HEK293 (cell line): Measurements from ENCODE around the gene IL11RA.

Source experiments
- CTCF ChIA-PET: fragments of 350-600 bp; formaldehyde crosslinking; extraction: SDS; loops from one replicate; lab custom pipeline; 2021; ENCODE audit warnings: antibody characterized with exemption; lab: Yijun Ruan, JAX
- POLR2A ChIA-PET: fragments of 300-600 bp; formaldehyde crosslinking; extraction: SDS; loops from one replicate; lab custom pipeline; 2020; ENCODE audit warnings: antibody characterized with exemption, inconsistent platforms; lab: Yijun Ruan, JAX
- H3K27ac ChIP-seq: fragments of 200-500 bp; sonication (Bioruptor generic); 2 replicates; pipeline ENCODE4 v1.5.1; 2014; ENCODE audit warnings: low read depth, low read length, control low read depth, inconsistent platforms; ENCODE audit errors: extremely low read depth
- H3K36me3 ChIP-seq, 2 experiments: fragments of 200-500 bp in 1 of 2; sonication (Bioruptor generic) in 1 of 2; 1 replicate in 1 of 2; 2 replicates in 1 of 2; pipeline ENCODE4 v1.5.1; 2014 to 2017; ENCODE audit warnings: inconsistent platforms in 2 of 2, low read length in 2 of 2; ENCODE audit not compliant: control insufficient read depth in 2 of 2, insufficient read depth in 1 of 2
- H3K4me1 ChIP-seq: fragments of 200-500 bp; sonication (Bioruptor generic); 2 replicates; pipeline ENCODE4 v1.5.1; 2014; ENCODE audit warnings: mild to moderate bottlenecking, low read length, inconsistent platforms; ENCODE audit not compliant: control insufficient read depth, insufficient read depth
- H3K4me3 ChIP-seq: 2 replicates; pipeline ENCODE4 v1.5.1; 2011; ENCODE audit warnings: low read depth, mild to moderate bottlenecking, control low read depth, low read length, moderate library complexity
- H3K9me3 ChIP-seq: fragments of 200-500 bp; sonication (Bioruptor generic); 2 replicates; pipeline ENCODE4 v1.5.1; 2014; ENCODE audit warnings: low read depth, low read length, inconsistent platforms; ENCODE audit not compliant: control insufficient read depth, insufficient read depth
- AEBP2 ChIP-seq: fragments of 450-650 bp; formaldehyde crosslinking; IDR thresholded peaks from 2 replicates; pipeline ENCODE4 v1.5.1; 2016; ENCODE audit warnings: missing biosample characterization, missing genetic modification characterization, borderline replicate concordance
- GLIS1 ChIP-seq: fragments of 450-650 bp; formaldehyde crosslinking; IDR thresholded peaks from 2 replicates; pipeline ENCODE4 v1.5.1; 2016; ENCODE audit warnings: missing biosample characterization, missing genetic modification characterization
- REPIN1 ChIP-seq: fragments of 450-650 bp; formaldehyde crosslinking; IDR thresholded peaks from 2 replicates; pipeline ENCODE4 v1.5.1; 2017; ENCODE audit warnings: missing biosample characterization, missing genetic modification characterization, low read depth
- SP2 ChIP-seq: fragments of 450-650 bp; formaldehyde crosslinking; IDR thresholded peaks from 2 replicates; pipeline ENCODE4 v1.5.1; 2016; ENCODE audit warnings: missing biosample characterization, missing genetic modification characterization
- YY1 ChIP-seq: fragments of 450-650 bp; formaldehyde crosslinking; IDR thresholded peaks from 2 replicates; pipeline ENCODE4 v1.5.1; 2018; ENCODE audit warnings: missing biosample characterization, missing genetic modification characterization
- ZBTB21 ChIP-seq: fragments of 450-650 bp; formaldehyde crosslinking; IDR thresholded peaks from 2 replicates; pipeline ENCODE4 v1.5.1; 2017; ENCODE audit warnings: missing biosample characterization, missing genetic modification characterization
- ZFHX2 ChIP-seq: fragments of 450-650 bp; formaldehyde crosslinking; conservative IDR thresholded peaks from 2 replicates; pipeline ENCODE4 v1.5.1; 2016; ENCODE audit warnings: missing biosample characterization, missing genetic modification characterization
- ZFP69B ChIP-seq: fragments of 450-650 bp; formaldehyde crosslinking; IDR thresholded peaks from 2 replicates; pipeline ENCODE4 v1.5.1; 2016; ENCODE audit warnings: missing biosample characterization, missing genetic modification characterization
- ZNF202 ChIP-seq: fragments of 450-650 bp; formaldehyde crosslinking; IDR thresholded peaks from 2 replicates; pipeline ENCODE4 v1.5.1; 2016; ENCODE audit warnings: missing biosample characterization, missing genetic modification characterization, borderline replicate concordance
- ZNF266 ChIP-seq: fragments of 450-650 bp; formaldehyde crosslinking; IDR thresholded peaks from 2 replicates; pipeline ENCODE4 v1.5.1; 2016; ENCODE audit warnings: missing biosample characterization, missing genetic modification characterization, low read depth
- ZNF274 ChIP-seq, 2 experiments: fragments of 200-500 bp in 1 of 2; fragments of 450-650 bp in 1 of 2; sonication (Bioruptor generic) in 1 of 2; formaldehyde crosslinking in 1 of 2; IDR thresholded peaks; 2 replicates each; pipeline versions ENCODE4 v1.5.1 to v1.6.1; 2014 to 2016; ENCODE audit warnings: borderline replicate concordance in 1 of 2, inconsistent platforms in 1 of 2, low read length in 1 of 2, missing biosample characterization in 1 of 2, missing genetic modification characterization in 1 of 2
- ZNF280D ChIP-seq: fragments of 450-650 bp; formaldehyde crosslinking; IDR thresholded peaks from 2 replicates; pipeline ENCODE4 v1.5.1; 2016; ENCODE audit warnings: missing biosample characterization, missing genetic modification characterization
- ZNF398 ChIP-seq: fragments of 450-650 bp; formaldehyde crosslinking; IDR thresholded peaks from 2 replicates; pipeline ENCODE4 v1.5.1; 2017; ENCODE audit warnings: missing biosample characterization, missing genetic modification characterization
- ZNF449 ChIP-seq: fragments of 450-650 bp; formaldehyde crosslinking; IDR thresholded peaks from 2 replicates; pipeline ENCODE4 v1.5.1; 2017; ENCODE audit warnings: missing biosample characterization, mild to moderate bottlenecking, missing genetic modification characterization, moderate library complexity
- ZNF473 ChIP-seq: fragments of 450-650 bp; formaldehyde crosslinking; IDR thresholded peaks from 2 replicates; pipeline ENCODE4 v1.5.1; 2017; ENCODE audit warnings: missing biosample characterization, missing genetic modification characterization
- ZNF514 ChIP-seq: fragments of 450-650 bp; formaldehyde crosslinking; IDR thresholded peaks from 2 replicates; pipeline ENCODE4 v1.5.1; 2016; ENCODE audit warnings: missing biosample characterization, missing genetic modification characterization
- ZNF561 ChIP-seq: fragments of 450-650 bp; IDR thresholded peaks from 2 replicates; pipeline ENCODE4 v1.5.1; 2018; ENCODE audit warnings: missing biosample characterization, missing genetic modification characterization, borderline replicate concordance
- ZNF580 ChIP-seq: fragments of 450-650 bp; formaldehyde crosslinking; IDR thresholded peaks from 2 replicates; pipeline ENCODE4 v1.5.1; 2016; ENCODE audit warnings: missing biosample characterization, missing genetic modification characterization
- ZNF664 ChIP-seq: fragments of 450-650 bp; formaldehyde crosslinking; IDR thresholded peaks from 2 replicates; pipeline ENCODE4 v1.5.1; 2016; ENCODE audit warnings: missing biosample characterization, missing genetic modification characterization
- ZNF701 ChIP-seq: fragments of 450-650 bp; formaldehyde crosslinking; IDR thresholded peaks from 2 replicates; pipeline ENCODE4 v1.5.1; 2016; ENCODE audit warnings: missing biosample characterization, missing genetic modification characterization
- ZNF785 ChIP-seq: fragments of 450-650 bp; formaldehyde crosslinking; IDR thresholded peaks from 2 replicates; pipeline ENCODE4 v1.5.1; 2016; ENCODE audit warnings: missing biosample characterization, missing genetic modification characterization
- ZNF791 ChIP-seq: fragments of 450-650 bp; formaldehyde crosslinking; IDR thresholded peaks from 2 replicates; pipeline ENCODE4 v1.5.1; 2016; ENCODE audit warnings: missing biosample characterization, missing genetic modification characterization
- ZSCAN5A ChIP-seq: fragments of 450-650 bp; formaldehyde crosslinking; IDR thresholded peaks from 2 replicates; pipeline ENCODE4 v1.5.1; 2016; ENCODE audit warnings: missing biosample characterization, missing genetic modification characterization

Gene IL11RA

GRCh38 chr9:34606190-34606589, 45.8 kb upstream of the IL11RA start (continued):
- TF ChIP-seq ZNF449 (tag by site-specific recombination) = no peak
- TF ChIP-seq ZNF202 (tag by site-specific recombination) = no peak

GRCh38 chr9:34606905-34607304, 45.1 kb upstream of the IL11RA start:
- ChIA-PET CTCF (interaction anchor here (0.7 to 6.1 kb wide), 7 partner anchors 10 to 940 kb away, joined by 3 to 105 read pairs (median 10); no protein-coding TSS in a partner anchor), POLR2A (no interaction called here)
- H3K4me1 ChIP-seq = no peaks in the 10 kb centered on the region
- H3K36me3 ChIP-seq = peaks cover 0 to 16% of the 10 kb centered on the region in 2 experiments; a peak in 1 of 3 replicates
- H3K4me3 ChIP-seq = no peak overlapping the region
- no peaks in the 10 kb centered on the region for H3K9me3 ChIP-seq
- no peak overlapping the region for H3K27ac ChIP-seq
- TF ChIP-seq ZNF266 (tag by site-specific recombination) (no peak), ZNF280D (no peak), ZSCAN5A (no peak), GLIS1 (tag by site-specific recombination) (no peak), REPIN1 (tag by site-specific recombination) (no peak), ZNF274 (IDR thresholded peaks at IDR 0.05; ENCODE audit: low read length) (no peak), ZNF274 (tag by site-specific recombination; IDR thresholded peaks at IDR 0.05; ENCODE audit: borderline replicate concordance) (no peak), AEBP2 (tag by site-specific recombination) (no peak), ZBTB21 (tag by site-specific recombination) (no peak), ZNF664 (tag by site-specific recombination) (no peak), ZNF785 (tag by site-specific recombination) (no peak), ZNF561 (no peak), ZNF701 (no peak)

- Histone ChIP-seq H3K9me3 (no peaks in the 10 kb centered on the region), H3K4me3 (no peak overlapping the region), H3K4me1 (no peaks in the 10 kb centered on the region), H3K36me3 (peaks cover 0 to 16% of the 10 kb centered on the region in 2 experiments; a peak in 1 of 3 replicates), H3K27ac (no peak overlapping the region)
- CTCF ChIA-PET = interaction anchor here (1.4 to 6.1 kb wide), 6 partner anchors 10 to 203 kb away, joined by 3 to 105 read pairs (median 28); no protein-coding TSS in a partner anchor
- POLR2A ChIA-PET = interaction anchor here (0.7 kb wide), 1 partner anchor 12 kb away, joined by 3 read pairs; no protein-coding TSS in a partner anchor
- TF ChIP-seq ZNF791 (tag by site-specific recombination) (no peak), ZFHX2 (tag by site-specific recombination) (no peak), YY1 (tag by site-specific recombination) (no peak), ZFP69B (tag by site-specific recombination) (no peak), SP2 (tag by site-specific recombination) (no peak), ZNF473 (tag by site-specific recombination) (no peak), ZNF398 (tag by site-specific recombination) (no peak), ZNF580 (tag by site-specific recombination) (no peak), ZNF514 (tag by site-specific recombination) (no peak)
These were observed 44.7 kb upstream of the IL11RA start for GRCh38 chr9:34607331-34607730.
